GM10266 (cell line): ENCODE data around the gene NMT1.

Source experiments
- DNase-seq: peaks from one replicate; pipeline ENCODE4 v3.0.0; 2012; ENCODE audit errors: extremely low spot score
- TF ChIP-seq, protein P1 (sequence below): IDR thresholded peaks from 2 replicates; pipeline ENCODE4 v1.5.1; 2012; ENCODE audit warnings: mild to moderate bottlenecking, low read depth; ENCODE audit not compliant: control insufficient read depth, insufficient read depth; ENCODE audit errors: missing control alignments

Gene NMT1

DNA sequence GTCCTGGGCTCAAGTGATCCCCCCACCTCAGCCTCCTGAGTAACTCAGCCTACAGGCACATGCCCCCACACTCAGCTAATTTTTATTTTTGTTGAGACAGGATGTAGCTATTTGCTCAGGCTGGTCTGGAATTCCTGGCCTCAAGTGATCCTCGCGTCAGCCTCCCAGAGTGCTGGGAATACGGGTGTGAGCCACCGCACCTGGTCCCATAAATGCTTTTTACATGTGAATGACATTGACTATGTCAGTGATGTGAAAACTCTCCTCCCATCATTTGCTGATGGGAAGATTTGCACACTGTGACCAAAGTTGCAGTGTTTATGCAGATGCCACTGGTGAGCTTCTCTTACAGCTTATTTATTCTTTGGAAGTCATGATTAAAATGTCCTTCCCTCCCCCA lies 56.2 kb downstream of the NMT1 start:
- DNase-seq = no peak
- TF ChIP-seq, protein P1, sequence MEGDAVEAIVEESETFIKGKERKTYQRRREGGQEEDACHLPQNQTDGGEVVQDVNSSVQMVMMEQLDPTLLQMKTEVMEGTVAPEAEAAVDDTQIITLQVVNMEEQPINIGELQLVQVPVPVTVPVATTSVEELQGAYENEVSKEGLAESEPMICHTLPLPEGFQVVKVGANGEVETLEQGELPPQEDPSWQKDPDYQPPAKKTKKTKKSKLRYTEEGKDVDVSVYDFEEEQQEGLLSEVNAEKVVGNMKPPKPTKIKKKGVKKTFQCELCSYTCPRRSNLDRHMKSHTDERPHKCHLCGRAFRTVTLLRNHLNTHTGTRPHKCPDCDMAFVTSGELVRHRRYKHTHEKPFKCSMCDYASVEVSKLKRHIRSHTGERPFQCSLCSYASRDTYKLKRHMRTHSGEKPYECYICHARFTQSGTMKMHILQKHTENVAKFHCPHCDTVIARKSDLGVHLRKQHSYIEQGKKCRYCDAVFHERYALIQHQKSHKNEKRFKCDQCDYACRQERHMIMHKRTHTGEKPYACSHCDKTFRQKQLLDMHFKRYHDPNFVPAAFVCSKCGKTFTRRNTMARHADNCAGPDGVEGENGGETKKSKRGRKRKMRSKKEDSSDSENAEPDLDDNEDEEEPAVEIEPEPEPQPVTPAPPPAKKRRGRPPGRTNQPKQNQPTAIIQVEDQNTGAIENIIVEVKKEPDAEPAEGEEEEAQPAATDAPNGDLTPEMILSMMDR = no peak

DNA sequence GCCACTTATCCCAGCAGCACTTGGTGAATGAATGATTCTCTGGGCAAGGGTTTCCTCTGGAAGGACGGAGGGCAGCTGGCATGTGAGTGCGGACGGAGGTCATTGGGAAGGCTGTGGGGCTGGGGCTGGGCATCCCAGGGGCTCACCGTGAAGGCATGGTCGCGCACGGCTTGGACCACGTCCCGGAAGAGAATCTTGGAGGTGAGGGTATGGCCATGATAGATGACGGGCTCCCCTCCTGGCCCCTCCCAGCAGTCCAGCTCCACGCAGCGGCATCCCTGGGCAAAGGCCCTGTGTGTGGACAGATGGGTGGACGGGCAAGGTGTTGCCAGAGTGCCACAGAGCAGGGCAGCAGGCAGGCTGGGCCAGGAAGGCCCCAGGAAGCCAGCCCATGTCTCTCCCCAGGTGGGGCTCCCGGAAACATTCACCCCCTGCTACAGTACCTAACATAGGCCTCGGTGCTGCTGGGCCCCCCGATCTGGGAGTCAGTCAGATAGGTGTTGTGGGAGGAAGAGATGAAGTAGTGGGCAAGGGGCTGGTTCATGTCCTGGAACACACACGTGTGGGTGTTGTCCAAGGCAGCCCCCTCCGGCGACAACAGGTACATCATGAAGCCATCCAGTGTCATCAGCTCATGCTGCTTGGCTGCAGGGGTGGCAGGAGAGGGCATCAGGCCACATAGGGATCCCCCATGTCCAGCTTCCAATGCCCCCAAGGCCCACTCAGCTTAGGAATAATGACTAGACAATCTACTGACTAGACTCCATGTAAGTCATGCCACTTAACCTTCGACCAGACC lies 56.9 kb downstream of the NMT1 start:
- TF ChIP-seq, protein P1 = no peak
- DNase-seq = no peak

DNA sequence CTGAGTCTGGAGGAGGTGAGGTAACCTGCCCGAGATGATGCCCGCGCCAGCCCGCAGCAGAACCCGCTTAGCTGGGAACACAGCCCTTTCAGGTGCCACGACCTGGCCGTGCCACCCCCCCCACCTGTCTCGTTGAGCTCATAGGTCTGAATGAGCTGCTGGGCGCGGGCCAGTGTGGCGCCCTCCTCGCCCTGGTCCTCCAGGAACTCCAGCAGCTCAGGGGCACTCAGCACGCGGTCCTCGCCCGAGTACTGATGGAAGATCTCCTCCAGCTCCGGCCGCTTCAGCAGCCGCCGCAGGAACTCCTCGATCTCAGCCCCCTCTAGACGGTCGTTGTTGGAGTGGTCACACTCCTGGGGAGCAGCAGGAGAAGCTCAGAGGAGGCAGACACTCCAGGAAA lies 57.6 kb downstream of the NMT1 start:
- no peak for DNase-seq
- TF ChIP-seq, protein P1 = no peak

DNA sequence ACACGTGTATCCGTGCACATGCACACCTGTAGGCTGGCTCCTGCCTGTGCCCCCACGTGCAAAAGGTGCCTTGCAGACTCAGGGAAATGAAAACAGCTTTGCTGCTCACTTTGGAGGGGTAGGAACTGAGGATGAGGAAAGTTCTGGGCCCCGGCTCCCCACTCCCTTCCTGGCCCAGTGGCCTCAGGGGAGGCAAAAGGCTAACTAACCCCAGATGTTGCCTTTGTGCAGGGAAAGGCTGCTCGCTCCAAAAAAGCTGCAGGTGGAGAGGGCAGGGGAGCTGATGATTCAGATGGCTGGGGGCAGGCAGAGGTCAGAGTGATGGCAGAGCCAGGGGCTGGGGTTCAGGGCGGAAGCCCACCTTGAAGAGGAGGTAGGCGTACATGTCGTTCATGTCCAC lies 58.8 kb downstream of the NMT1 start:
- TF ChIP-seq, protein P1 = no peak
- no peak for DNase-seq

DNA sequence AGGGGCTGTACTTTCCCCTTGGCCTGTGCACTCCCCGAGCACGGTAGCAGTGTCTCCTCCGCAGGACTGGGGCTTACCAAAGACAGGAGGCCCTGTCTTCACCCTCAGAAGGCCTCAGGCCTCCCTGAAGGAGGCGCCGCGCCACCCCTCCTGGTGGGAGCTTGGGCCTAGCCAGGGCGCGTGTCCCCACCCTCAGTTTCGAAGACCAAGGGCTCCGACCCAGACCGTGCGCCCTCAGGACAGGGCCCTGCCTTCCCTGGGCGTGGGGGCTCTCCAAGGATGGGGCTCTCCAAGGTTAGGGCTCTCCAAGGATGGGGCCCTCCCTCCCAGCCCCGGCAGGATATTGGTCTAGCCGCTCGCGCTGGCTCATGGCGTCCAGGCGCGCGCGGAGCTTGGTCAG lies 59.4 kb downstream of the NMT1 start:
- TF ChIP-seq, protein P1 = no peak
- DNase-seq = no peak

DNA sequence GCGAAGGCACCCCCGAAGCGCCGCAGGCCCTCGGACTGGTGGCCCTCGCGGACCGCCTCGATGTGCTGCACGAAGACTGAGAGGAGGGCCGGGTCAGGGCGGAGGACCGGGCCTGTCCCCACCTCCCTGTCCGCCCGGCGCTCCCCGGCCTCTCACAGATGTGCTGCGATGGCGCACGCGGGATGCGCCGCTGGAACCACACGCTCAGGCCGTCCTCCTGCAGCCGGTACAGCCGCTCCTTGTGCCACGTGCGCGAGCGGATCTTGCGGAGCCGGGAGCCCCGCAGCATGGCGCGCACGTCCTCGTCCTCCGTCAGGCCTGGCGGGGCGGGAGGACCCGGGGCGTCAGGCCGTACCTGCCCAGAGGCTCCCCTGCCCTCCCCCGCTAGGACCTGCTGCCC lies 59.9 kb downstream of the NMT1 start:
- no peak for DNase-seq
- TF ChIP-seq, protein P1 = no peak

DNA sequence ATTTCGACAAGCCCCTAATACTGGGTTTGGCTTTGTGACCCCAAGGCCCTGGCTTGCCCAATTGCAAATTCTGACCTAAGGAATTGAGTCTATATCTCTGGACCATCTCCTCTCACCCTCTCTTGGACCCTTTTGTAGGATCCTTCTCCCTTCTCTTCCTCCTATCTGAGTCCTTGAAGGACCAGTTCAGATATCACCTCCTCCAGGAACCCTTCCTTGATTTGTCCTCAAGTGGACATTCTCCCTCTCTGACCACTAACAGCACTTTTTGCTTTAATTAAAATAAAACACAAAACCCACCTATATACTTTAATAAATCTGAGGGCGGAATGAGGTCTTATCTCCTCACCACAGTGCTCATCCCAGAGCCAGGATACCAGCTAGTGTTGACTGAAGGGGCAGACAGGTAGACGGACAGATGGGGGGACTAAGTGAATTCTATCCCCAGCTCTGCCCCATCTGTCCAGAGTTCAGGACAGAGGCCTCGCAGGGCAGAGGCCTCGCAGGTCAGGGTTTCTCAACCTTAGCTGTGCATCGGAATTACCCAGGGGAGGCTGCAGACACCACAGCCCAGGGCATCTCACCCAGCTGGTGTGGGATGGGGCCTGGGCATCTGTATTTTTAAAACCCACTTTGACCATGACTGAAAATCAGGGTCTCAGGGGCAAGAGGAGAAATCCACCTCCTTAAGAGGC lies 62.1 kb downstream of the NMT1 start:
- TF ChIP-seq, protein P1 = no peak
- no peak for DNase-seq
